ENCODE measurements around the gene PHACTR1.
"Not testable (repeated sequence)": the region's sequence is repeated elsewhere in the genome, so short reads cannot be mapped to it uniquely, and the experiment has no call there.

Gene PHACTR1

DNA sequence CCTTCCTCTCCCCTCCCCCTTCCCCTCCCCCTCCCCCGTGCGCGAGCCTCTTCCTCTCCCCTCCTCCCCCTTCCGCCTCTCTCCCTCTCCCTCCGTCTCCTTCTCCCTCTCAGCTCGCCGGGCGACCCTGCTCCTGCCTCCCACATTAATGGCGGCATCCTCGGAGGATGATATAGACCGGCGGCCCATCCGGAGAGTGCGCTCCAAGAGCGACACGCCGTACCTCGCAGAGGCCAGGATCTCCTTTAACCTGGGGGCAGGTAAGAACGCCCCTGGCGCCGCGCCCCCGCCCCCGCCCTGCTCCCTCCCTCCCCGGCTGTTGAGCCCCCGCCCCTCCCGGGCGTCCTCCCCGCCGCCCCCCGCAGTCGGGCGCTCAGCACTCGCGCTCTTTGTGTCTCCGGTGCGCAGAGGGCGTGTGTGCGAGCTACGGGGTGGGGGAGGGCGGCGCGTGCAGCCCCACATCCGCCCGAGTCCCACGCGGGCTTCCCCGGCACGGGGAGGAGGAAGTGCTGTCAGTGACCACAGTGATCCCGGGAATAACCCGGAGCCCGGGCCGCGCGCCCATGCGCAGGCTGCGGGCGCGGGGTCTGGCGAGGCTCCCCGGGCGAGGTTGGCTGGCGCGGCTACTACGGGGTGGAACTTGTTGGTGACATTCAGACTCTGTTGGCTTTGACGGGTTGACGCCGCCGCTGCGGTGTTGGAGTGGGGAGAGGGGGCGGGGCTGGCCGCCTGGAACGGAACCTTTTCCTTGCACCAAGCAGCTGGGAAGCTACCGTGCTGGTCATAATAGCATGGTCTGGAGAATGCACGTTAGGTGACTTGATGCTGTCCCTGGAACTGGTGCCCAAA lies 33.2 kb downstream of the PHACTR1 start:
- no peak for DNase-seq (ENCODE audit: low read depth)

- no peak for DNase-seq (ENCODE audit: low read depth)
These were observed 33.8 kb downstream of the PHACTR1 start for GRCh38 chr6:12750416-12750815.

- peak; percentile 5 for DNase-seq (ENCODE audit: low read depth)
These were observed 35.2 kb downstream of the PHACTR1 start for GRCh38 chr6:12751694-12752325.

DNA sequence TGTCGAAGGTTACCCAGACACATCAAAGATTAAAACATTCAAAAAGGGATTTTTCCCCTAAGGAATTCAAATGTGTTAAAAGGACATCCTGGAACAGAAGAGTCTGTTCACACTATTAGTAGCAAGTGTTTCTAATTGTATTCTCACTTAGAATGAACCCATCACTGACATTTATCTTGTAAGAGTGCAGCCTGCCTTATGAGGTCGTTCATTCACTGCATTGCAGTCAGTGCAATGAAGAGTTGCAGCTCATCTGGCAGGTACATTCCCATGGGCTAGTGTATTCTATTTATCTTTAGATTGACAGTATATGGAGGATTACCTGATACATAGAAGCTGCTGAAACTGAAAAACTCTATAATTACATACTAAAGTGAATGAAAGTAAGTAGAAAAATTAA lies 36.5 kb downstream of the PHACTR1 start:
- DNase-seq (ENCODE audit: low read depth): no peak

- no peak for DNase-seq (ENCODE audit: low read depth)
These were observed 43.7 kb downstream of the PHACTR1 start for GRCh38 chr6:12760226-12760625.

DNA sequence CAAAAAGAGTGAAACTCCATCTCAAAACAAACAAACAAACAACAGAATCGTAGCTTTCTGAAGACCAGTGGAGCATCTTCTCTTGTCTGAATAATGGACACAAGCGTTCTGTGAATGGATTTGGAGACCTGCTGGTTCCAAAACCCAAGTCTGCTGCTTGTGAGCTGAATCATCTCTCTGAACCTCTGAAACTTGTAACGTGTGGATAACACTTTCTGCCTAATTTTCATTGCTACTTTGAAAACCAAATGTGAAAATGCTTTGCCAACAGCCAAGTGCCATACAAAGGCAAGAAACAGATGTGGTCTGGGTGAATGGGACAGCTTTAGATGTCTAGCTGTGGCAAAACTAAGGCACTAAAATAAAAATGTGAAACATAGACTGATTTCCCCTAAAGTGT lies 44.3 kb downstream of the PHACTR1 start:
- DNase-seq (ENCODE audit: low read depth): no peak

- no peak for DNase-seq (ENCODE audit: low read depth)
These were observed 45.0 kb downstream of the PHACTR1 start for GRCh38 chr6:12761376-12762115.

DNA sequence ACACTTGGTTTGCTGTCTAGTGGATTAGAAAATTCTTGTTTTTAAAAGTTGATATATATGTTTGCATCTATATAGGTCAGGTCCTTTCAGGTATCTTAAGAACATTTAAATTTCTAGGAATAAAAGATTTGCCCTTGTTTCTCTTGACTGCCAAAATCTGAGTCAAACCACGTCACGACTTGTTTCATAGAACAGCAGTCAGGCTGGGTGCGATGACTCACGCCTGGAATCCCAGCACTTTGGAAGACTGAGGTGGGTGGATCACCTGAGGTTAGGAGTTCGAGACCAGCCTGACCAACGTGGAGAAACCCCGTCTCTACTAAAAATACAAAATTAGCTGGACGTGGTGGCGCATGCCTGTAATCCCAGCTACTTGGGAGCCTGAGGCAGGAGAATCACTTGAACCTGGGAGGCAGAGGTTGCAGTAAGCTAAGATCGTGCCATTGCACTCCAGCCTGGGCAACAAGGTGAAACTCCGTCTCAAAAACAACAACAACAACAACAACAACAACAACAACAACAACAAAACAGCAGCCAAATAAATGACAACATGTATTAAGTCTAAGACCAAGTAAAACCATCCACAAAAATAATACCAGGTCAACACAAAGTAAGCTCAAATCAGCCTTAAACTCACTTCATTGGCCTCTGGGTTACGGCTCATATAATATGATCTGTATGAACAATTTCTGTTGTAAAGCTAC lies 46.3 kb downstream of the PHACTR1 start:
- DNase-seq (ENCODE audit: low read depth): not testable (repeated sequence)

- DNase-seq (ENCODE audit: low read depth): no peak
These were observed 49.8 kb downstream of the PHACTR1 start for GRCh38 chr6:12766365-12766764.

DNA sequence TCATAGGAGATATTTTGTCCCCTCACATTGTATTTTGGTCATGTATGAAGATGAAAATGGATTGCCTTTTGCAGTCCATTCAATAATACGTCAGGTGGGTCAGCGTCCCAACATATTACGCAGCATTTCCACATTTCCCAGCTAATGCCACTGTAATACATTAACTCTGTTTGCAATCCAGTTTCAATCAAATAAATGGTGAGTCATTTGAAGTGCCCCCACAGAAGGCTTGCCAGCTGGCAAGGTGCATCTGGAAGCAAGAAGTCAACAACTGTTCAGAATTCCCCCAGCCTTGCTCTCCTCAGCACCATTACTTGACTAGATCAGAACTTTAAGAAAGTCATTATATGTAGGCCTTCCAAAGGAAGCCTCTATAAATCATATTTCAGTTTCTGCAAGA lies 50.4 kb downstream of the PHACTR1 start:
- DNase-seq (ENCODE audit: low read depth): no peak

DNA sequence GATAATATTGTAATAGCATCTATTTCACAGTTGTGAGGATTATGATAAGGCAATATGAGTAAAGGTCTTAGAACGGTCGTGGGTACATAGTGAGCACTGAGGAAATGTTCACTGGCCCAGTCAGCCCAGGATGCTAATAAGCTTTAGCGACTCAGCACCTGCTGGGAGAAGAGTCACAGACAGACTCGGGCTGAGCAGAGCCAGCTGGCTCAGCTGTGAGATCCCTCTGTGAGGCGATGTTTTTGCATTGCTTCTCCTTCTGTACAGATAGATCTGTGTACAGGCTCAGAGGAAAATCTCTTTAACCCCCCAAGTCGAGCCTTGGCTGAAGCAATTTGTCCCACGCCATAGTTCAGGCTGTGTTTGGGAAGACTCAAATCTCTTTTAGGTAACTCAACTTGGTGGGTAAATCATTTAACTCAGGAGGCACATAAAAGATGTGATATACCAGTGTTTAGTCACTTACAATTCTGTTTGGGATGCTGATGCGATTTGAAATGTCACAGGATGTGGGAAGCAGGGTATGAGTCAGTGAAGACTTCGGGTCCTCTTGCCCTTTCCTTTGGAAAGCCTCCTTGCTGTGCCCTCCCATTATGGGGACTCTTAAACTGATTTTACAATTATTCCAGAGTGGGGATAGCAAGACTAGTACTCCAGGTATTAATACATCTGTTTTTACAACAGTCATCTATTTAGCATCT lies 53.1 kb downstream of the PHACTR1 start:
- DNase-seq (ENCODE audit: low read depth): no peak

DNA sequence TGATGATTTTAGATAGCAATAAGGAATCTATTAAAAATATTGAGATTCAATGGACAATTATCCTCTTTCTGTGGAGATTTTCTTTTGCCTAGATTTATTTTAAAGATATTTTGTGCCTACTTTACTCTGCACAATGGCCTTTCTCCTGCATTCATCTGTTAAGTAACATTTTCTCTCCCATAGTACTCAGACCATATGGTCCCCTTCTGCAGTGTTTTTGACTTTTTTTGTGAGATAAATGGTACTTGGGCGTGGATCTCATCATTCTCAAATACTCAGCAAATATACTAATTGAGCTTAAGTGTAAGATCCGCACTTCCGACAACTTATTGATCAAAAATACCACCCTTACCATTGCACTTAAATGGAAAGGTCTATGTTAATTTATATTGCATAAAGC lies 55.8 kb downstream of the PHACTR1 start:
- DNase-seq (ENCODE audit: low read depth): no peak

DNA sequence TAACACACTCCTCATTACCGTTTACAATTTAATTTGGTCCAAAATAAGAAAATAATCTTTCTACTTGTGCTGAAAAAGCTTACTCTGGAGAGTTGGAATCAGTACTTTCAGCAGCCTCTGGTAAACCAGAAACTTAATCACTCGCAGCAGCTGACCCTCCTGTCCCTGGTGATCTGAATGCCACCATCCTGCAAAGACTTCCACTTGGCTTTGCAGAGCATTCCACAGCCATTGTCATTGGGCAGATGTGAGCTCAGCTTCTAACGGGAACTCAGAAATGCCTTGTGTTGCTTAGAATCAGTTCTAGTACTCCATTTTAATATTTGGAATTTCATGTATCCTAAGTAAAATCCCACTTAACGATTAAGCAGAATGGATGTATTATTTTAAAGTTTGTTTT lies 59.7 kb downstream of the PHACTR1 start:
- DNase-seq (ENCODE audit: low read depth): no peak

DNA sequence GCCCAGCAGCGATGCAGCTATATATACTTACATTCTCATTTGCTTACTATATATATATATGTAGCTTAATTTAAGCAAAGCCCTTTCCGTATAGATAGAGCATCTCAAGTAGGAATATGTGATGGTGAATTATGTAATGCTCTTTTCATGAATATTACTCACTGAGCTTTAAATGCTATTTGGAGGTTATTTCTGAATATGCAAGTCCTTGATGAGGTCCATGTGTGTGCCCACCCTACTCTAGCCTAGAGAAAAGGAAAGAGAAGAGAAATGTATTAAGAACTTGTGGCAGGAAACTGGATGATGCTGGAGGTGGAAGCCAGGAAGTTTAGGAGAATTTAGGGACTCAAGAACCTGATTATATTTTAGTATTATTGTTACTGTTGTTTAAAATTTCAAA lies 63.2 kb downstream of the PHACTR1 start:
- no peak for DNase-seq (ENCODE audit: low read depth)

DNA sequence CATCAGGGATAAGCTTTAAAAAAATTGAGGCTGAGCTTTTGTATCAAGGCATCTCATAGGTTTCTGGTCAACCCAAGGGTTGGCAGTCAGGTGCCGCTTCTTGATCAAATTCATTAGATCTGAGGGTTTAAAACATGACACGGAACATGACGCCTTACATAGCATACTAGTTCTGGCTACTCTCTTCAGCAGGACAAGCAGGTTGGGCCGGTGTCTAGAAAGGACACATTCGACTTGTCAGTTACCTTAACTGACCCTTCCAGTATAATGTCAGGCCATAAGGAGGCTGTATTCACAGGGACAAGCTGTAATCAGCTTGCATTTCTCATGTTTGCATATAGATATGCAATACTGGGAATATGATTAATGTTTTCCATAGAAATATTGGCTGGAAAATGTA lies 65.6 kb downstream of the PHACTR1 start:
- no peak for DNase-seq (ENCODE audit: low read depth)

DNA sequence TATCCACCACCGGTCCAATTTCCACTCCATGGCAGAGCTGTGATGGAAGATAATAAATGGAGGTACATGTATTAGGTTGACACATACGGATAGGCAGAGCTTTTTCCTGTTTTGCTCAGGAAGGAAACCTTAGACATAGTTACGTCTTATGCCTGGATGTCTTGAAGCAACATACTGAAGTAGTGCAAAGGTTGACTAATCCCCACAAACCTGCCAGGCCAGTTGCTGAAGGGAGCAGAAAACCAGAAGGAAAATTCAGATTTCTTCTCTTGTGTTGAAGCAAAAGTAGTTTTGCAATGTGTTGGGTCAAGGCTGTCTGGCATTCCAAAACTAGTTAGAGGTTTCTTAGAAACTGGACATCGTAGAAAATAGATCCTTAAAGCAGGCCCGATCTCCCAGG lies 68.7 kb downstream of the PHACTR1 start:
- DNase-seq (ENCODE audit: low read depth): no peak

- no peak for DNase-seq (ENCODE audit: low read depth)
These were observed 69.4 kb downstream of the PHACTR1 start for GRCh38 chr6:12785921-12786320.

GRCh38 chr6:12791371-12791770 lies 74.8 kb downstream of the PHACTR1 start:
- DNase-seq (ENCODE audit: low read depth): no peak

- no peak for DNase-seq (ENCODE audit: low read depth)
These were observed 81.8 kb downstream of the PHACTR1 start for GRCh38 chr6:12798326-12798725.

GRCh38 chr6:12800120-12800519 lies 83.6 kb downstream of the PHACTR1 start:
- no peak for DNase-seq (ENCODE audit: low read depth)

DNA sequence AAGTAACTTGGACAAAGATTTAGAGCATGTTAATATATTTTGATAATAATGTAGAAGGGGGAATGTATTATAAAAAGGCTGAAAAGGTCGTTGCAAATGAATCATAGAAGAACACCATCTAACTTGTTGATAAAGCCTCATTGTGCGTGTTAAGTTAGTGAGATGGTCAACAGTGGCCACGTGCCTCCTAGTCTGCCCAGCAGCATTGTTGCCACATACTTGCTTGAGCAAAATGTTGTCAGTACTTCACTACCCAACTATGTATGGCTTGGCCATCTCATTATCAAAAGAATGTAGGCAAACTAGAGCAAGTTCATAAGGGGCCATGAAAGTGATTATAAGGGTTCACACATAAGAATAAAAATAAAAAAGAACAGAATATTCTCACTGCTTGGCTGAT lies 84.6 kb downstream of the PHACTR1 start:
- no peak for DNase-seq (ENCODE audit: low read depth)

- DNase-seq (ENCODE audit: low read depth): no peak
These were observed 85.9 kb downstream of the PHACTR1 start for GRCh38 chr6:12802440-12802839.
